ENCODE data around the gene TCF4. TPM values are rescaled to one million over a fixed set of nuclear protein-coding genes. Genes with fewer than 3 reads are reported as not detected.

TCF4 gene
- total RNA-seq, 1 experiment from 2014 or later = 93.7 TPM

GRCh38 chr18:55543130-55543704, 44.8 kb downstream of the TCF4 start:
- intact Hi-C loops (cut with micrococcal nuclease; ENCODE audit: unreplicated experiment) = no loop called here
- Mint-ChIP-seq H3K4me3 (ENCODE audit: unreplicated experiment) (no peak overlapping the region), H3K9me3 (ENCODE audit: unreplicated experiment) (no peaks in the 10 kb centered on the region), H3K36me3 (ENCODE audit: insufficient read depth, unreplicated experiment) (no peaks in the 10 kb centered on the region), H3K27ac (ENCODE audit: unreplicated experiment) (no peak overlapping the region), H3K27me3 (ENCODE audit: insufficient read depth, unreplicated experiment) (no peaks in the 10 kb centered on the region), H3K4me1 (ENCODE audit: low read depth, unreplicated experiment) (no peaks in the 10 kb centered on the region)
- no peak overlapping the region for H3K4me3 ChIP-seq (ENCODE audit: low read depth, low read length)
- DNase-seq = no peak
- BruUV-seq (replicated peaks) = no TSS peak
- H3K36me3 ChIP-seq (ENCODE audit: control insufficient read depth, insufficient read depth, low read length) = no peaks in the 10 kb centered on the region
- no peaks in the 10 kb centered on the region for H3K9me3 ChIP-seq
- no peak for TF ChIP-seq CTCF (IDR thresholded peaks at IDR 0.05; ENCODE audit: insufficient read depth in 1 of 2, low read depth in 1 of 2, low read length in 1 of 2, severe bottlenecking in 1 of 2, unreplicated experiment in 1 of 2)
- H3K4me1 ChIP-seq = no peaks in the 10 kb centered on the region
- POLR2A ChIA-PET = no interaction called here
- CTCF ChIA-PET = no interaction called here
- no peaks in the 10 kb centered on the region for H3K27me3 ChIP-seq (replicated peaks; ENCODE audit: control insufficient read depth, insufficient read depth, low read length)

GRCh38 chr18:55541571-55541970, 46.4 kb downstream of the TCF4 start:
- no peaks in the 10 kb centered on the region for H3K36me3 ChIP-seq (ENCODE audit: control insufficient read depth, insufficient read depth, low read length)
- Mint-ChIP-seq H3K4me1 (ENCODE audit: low read depth, unreplicated experiment) (no peaks in the 10 kb centered on the region), H3K27ac (ENCODE audit: unreplicated experiment) (no peak overlapping the region), H3K9me3 (ENCODE audit: unreplicated experiment) (no peaks in the 10 kb centered on the region), H3K36me3 (ENCODE audit: insufficient read depth, unreplicated experiment) (no peaks in the 10 kb centered on the region), H3K27me3 (ENCODE audit: insufficient read depth, unreplicated experiment) (no peaks in the 10 kb centered on the region), H3K4me3 (ENCODE audit: unreplicated experiment) (no peak overlapping the region)
- H3K4me3 ChIP-seq (ENCODE audit: low read depth, low read length) = no peak overlapping the region
- no TSS peak for BruUV-seq (replicated peaks)
- TF ChIP-seq CTCF (IDR thresholded peaks at IDR 0.05; ENCODE audit: insufficient read depth in 1 of 2, low read depth in 1 of 2, low read length in 1 of 2, severe bottlenecking in 1 of 2, unreplicated experiment in 1 of 2) = no peak
- intact Hi-C loops (cut with micrococcal nuclease; ENCODE audit: unreplicated experiment) = no loop called here
- no peaks in the 10 kb centered on the region for H3K9me3 ChIP-seq
- no peaks in the 10 kb centered on the region for H3K27me3 ChIP-seq (replicated peaks; ENCODE audit: control insufficient read depth, insufficient read depth, low read length)
- CTCF ChIA-PET = no interaction called here
- H3K4me1 ChIP-seq = no peaks in the 10 kb centered on the region
- POLR2A ChIA-PET = no interaction called here
- DNase-seq = no peak

- Mint-ChIP-seq H3K4me3 (ENCODE audit: unreplicated experiment) (no peak overlapping the region), H3K4me1 (ENCODE audit: low read depth, unreplicated experiment) (no peaks in the 10 kb centered on the region), H3K27me3 (ENCODE audit: insufficient read depth, unreplicated experiment) (no peaks in the 10 kb centered on the region), H3K9me3 (ENCODE audit: unreplicated experiment) (no peaks in the 10 kb centered on the region), H3K36me3 (ENCODE audit: insufficient read depth, unreplicated experiment) (no peaks in the 10 kb centered on the region), H3K27ac (ENCODE audit: unreplicated experiment) (no peak overlapping the region)
- ChIA-PET POLR2A (no interaction called here), CTCF (no interaction called here)
- Histone ChIP-seq H3K27me3 (replicated peaks; ENCODE audit: control insufficient read depth, insufficient read depth, low read length) (no peaks in the 10 kb centered on the region), H3K4me1 (no peaks in the 10 kb centered on the region), H3K4me3 (ENCODE audit: low read depth, low read length) (no peak overlapping the region), H3K9me3 (no peaks in the 10 kb centered on the region), H3K36me3 (ENCODE audit: control insufficient read depth, insufficient read depth, low read length) (no peaks in the 10 kb centered on the region)
- intact Hi-C loops (cut with micrococcal nuclease; ENCODE audit: unreplicated experiment) = no loop called here
- TF ChIP-seq CTCF (IDR thresholded peaks at IDR 0.05; ENCODE audit: insufficient read depth in 1 of 2, low read depth in 1 of 2, low read length in 1 of 2, severe bottlenecking in 1 of 2, unreplicated experiment in 1 of 2) = no peak
- DNase-seq = no peak
- no TSS peak for BruUV-seq (replicated peaks)
Measured at GRCh38 chr18:55539240-55539639, 48.8 kb downstream of the TCF4 start.

Data from Caco-2 (cell line).